OCI-LY3 (cell line): ENCODE results near the gene ASTL.

Experiments used
- H2AFZ ChIP-seq: fragments of 200-600, 300-600 bp; shearing (Covaris generic); 2 replicates; pipeline ENCODE4 v1.6.0; 2014; ENCODE audit warnings: antibody characterized with exemption, low read depth, low read length
- H3K27ac ChIP-seq: fragments of 200-600, 300-600 bp; sonication (generic); 2 replicates; pipeline ENCODE4 v1.5.1; 2014; ENCODE audit warnings: mild to moderate bottlenecking, low read length, moderate library complexity, mixed read lengths
- H3K27me3 ChIP-seq: fragments of 200-600, 300-600 bp; sonication (generic); 2 replicates; pipeline ENCODE4 v1.6.1; 2014; ENCODE audit warnings: low read depth, low read length, mixed read lengths
- H3K36me3 ChIP-seq: fragments of 200-600, 300-600 bp; sonication (generic); replicated peaks from 2 replicates; pipeline ENCODE3; 2014; ENCODE audit warnings: low read depth, low read length, mixed read lengths
- H3K4me1 ChIP-seq: fragments of 300-600, 200-600 bp; sonication (generic); 2 replicates; pipeline ENCODE4 v1.6.1; 2014; ENCODE audit warnings: low read length, mixed read lengths
- H3K4me2 ChIP-seq: fragments of 200-600, 300-600 bp; sonication (generic); 2 replicates; pipeline ENCODE4 v1.6.1; 2014; ENCODE audit warnings: low read length, mixed read lengths
- H3K4me3 ChIP-seq: fragments of 300-600, 200-600 bp; sonication (generic); 2 replicates; pipeline ENCODE4 v1.5.1; 2014; ENCODE audit warnings: antibody characterized with exemption, mild to moderate bottlenecking, low read length, moderate library complexity
- H3K79me2 ChIP-seq: fragments of 300-600, 200-600 bp; shearing (Covaris generic); 2 replicates; pipeline ENCODE4 v1.6.1; 2014; ENCODE audit warnings: mild to moderate bottlenecking, low read length, mixed read lengths
- H3K9ac ChIP-seq: fragments of 300-600, 200-600 bp; shearing (Covaris generic); 2 replicates; pipeline ENCODE4 v1.6.0; 2014; ENCODE audit warnings: mild to moderate bottlenecking, low read length, moderate library complexity
- H3K9me3 ChIP-seq: fragments of 200-600, 300-600 bp; shearing (Covaris generic); 2 replicates; pipeline ENCODE4 v1.6.1; 2014; ENCODE audit warnings: low read length, mixed read lengths; ENCODE audit not compliant: insufficient read depth
- H4K20me1 ChIP-seq: fragments of 200-600, 300-600 bp; sonication (generic); 2 replicates; pipeline ENCODE4 v1.6.1; 2016; ENCODE audit warnings: low read length, mixed read lengths; ENCODE audit not compliant: insufficient read depth
- CTCF ChIP-seq: fragments of 200-600, 300-600 bp; sonication (generic); IDR thresholded peaks from 2 replicates; pipeline ENCODE4 v1.5.1; 2014; ENCODE audit warnings: antibody characterized with exemption, low read length, low read depth
- EZH2phosphoT487 ChIP-seq: fragments of 200-600 bp; shearing (Covaris generic); IDR thresholded peaks from 2 replicates; pipeline ENCODE4 v1.6.1; 2018; ENCODE audit warnings: antibody characterized with exemption, mixed run types, low read depth

The ASTL gene

DNA sequence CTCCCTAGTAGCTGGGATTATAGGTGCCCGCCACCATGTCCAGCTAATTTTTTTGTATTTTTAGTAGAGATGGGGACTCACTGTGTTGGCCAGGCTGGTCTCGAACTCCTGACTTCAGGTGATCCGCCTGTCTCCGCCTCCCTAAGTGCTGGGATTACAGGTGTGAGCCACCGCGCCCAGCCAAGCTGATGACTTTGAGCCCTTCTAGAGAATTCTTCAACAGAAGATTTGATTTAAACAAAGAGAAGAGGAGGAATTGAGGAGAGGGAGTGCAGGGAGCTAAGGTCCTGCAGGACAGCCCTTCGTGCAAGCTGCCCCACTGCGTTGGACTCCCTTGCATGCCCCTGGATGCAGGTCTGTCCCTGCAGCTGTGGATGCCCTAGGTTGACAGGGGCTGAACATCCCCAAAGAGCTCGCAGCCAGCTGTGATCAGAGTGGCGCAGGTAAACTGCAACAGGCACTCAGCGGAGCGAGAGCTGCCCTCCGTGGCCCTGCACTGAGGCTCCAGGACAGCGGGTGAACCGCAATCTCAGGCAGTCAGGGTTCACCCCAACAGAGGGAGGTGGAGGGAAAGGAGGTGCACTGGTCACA lies 35.6 kb downstream of the ASTL start:
- TF ChIP-seq CTCF (no peak), EZH2phosphoT487 (no peak)
- Histone ChIP-seq H3K4me2 (no peak overlapping the region), H2AFZ (no peak overlapping the region), H3K79me2 (no peaks in the 10 kb centered on the region), H3K9ac (no peak overlapping the region), H3K27me3 (no peaks in the 10 kb centered on the region), H3K36me3 (no peaks in the 10 kb centered on the region), H3K27ac (no peak overlapping the region), H3K4me3 (no peak overlapping the region), H3K9me3 (no peaks in the 10 kb centered on the region), H3K4me1 (no peaks in the 10 kb centered on the region), H4K20me1 (no peaks in the 10 kb centered on the region)

- no peak for TF ChIP-seq CTCF
- no peak for TF ChIP-seq EZH2phosphoT487
- Histone ChIP-seq H3K4me2 (no peak overlapping the region), H3K9me3 (no peaks in the 10 kb centered on the region), H3K79me2 (no peaks in the 10 kb centered on the region), H3K4me3 (no peak overlapping the region), H3K9ac (no peak overlapping the region), H2AFZ (no peak overlapping the region), H4K20me1 (no peaks in the 10 kb centered on the region), H3K36me3 (no peaks in the 10 kb centered on the region), H3K4me1 (no peaks in the 10 kb centered on the region), H3K27ac (no peak overlapping the region), H3K27me3 (no peaks in the 10 kb centered on the region)
These were observed 37.4 kb downstream of the ASTL start for GRCh38 chr2:96100893-96101304.

DNA sequence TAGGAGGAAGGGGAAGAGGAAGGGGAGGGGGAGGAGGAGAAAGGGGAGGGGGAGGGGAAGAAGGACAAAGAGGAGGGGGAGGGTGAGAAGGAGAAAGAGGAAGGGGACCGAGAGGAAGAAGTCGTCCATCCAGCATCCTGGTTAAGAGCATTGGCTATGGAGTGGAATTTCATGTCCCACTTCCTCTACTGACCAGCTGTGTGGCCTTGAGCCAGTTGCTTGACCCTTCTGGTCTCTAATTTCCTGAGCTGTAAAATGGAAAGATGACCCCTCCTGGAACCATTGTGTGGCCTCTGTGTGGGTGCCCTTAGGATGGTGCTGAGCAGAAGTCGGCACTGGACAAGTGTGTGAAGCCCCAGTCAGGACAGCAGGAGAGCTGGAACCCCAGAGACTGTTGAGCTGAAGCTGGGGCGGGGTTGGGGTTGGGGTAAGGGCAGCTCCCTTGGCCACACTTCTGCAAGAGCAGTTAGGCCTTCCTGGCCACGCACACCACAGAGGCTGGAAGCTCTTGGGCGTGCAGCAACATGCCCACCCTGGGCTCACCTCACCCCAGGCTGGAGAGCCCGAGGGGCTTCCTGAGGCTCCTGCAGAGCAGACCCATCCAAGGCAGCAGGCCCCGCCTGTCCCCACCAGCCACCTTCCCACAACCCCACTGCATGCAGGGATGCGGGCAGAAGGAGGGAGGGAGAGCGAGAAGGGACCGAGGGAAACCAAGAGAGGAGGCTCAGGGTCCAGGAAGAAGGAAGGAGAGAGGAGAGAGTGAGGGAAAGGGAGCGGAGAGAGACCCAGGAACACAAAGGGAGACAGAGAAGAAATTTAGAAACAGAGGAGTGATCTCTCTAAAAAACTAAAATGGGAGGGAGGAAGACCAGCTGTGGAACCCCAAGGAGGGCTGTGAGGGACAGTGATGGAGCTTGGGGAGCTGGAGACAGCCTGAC lies 38.2 kb downstream of the ASTL start:
- H3K9me3 ChIP-seq: no peaks in the 10 kb centered on the region
- no peaks in the 10 kb centered on the region for H4K20me1 ChIP-seq
- H2AFZ ChIP-seq: no peak overlapping the region
- no peak overlapping the region for H3K9ac ChIP-seq
- H3K79me2 ChIP-seq: no peaks in the 10 kb centered on the region
- no peak overlapping the region for H3K4me3 ChIP-seq
- no peaks in the 10 kb centered on the region for H3K4me1 ChIP-seq
- H3K4me2 ChIP-seq: no peak overlapping the region
- no peak overlapping the region for H3K27ac ChIP-seq
- no peak for TF ChIP-seq CTCF
- no peak for TF ChIP-seq EZH2phosphoT487
- H3K27me3 ChIP-seq: no peaks in the 10 kb centered on the region
- no peaks in the 10 kb centered on the region for H3K36me3 ChIP-seq

DNA sequence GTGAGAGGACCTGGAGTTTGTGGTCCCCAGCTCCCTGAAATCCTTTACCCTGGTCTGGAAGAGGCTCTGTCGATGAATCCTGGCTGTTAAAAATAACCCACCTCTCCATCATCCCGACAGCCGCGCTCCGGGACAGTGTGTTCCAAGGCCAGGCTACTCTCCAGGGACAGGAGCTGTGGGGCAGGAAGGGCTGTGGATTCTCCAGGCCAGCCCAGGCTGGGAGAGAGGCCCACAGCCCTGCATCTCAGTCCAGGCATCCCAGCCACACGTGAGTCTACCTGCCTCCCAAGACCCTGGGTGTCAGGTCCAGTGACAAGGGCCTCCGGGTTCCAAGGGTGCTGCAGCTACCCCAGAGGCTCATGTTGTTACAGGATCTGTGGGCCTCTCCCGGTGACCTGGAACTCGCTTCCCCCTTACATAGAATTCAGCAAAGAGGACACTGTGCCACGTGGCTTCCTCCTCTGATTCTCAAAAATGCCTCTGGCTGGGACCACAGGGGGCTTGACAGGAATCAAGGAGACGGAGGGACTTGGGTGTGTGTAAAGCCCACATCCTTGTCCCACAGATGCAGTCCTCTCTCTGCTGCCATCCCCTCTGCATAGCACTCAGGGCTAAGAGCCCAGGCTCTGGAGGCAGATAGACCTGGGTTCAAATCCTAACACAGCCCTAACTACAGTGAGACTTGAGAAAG lies 39.3 kb downstream of the ASTL start:
- Histone ChIP-seq H3K27ac (no peak overlapping the region), H3K4me3 (no peak overlapping the region), H3K4me1 (no peaks in the 10 kb centered on the region), H3K36me3 (no peaks in the 10 kb centered on the region), H4K20me1 (no peaks in the 10 kb centered on the region), H3K79me2 (no peaks in the 10 kb centered on the region), H3K4me2 (no peak overlapping the region), H3K9ac (no peak overlapping the region), H3K9me3 (no peaks in the 10 kb centered on the region), H3K27me3 (peaks cover 6% of the 10 kb centered on the region), H2AFZ (no peak overlapping the region)
- no peak for TF ChIP-seq EZH2phosphoT487
- TF ChIP-seq CTCF: no peak
